Measurements from ENCODE around the gene GFI1B. TPM values are rescaled to one million over a fixed set of nuclear protein-coding genes. Genes with fewer than 3 reads are reported as not detected.

Gene GFI1B
- total RNA-seq, 1 donor: not detected

DNA sequence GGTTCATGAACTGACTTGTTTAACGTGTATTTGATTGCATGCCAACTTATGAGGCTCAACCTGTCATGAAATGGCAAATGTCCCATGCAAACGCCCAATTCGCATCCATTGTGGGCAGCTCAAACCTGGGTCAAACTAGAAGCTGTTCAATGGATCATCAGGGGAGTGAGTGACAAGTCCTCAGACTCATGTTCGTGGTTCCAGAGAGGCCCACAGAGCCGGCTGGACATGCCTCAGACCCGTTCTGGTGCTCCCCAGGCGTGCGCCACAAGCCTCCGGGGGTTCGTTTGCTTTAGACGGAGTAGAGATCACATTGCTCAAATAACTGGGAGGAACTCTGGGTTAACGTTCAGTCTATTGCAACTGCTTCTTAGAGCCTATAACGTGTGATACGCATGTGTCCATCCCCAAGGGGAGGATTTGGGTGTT, 15.0 kb downstream of the GFI1B start:
- no peaks in the 10 kb centered on the region for H3K36me3 ChIP-seq (ENCODE audit: insufficient read depth, low read length)
- no peak overlapping the region for H3K4me2 ChIP-seq (ENCODE audit: insufficient read depth, low read length)
- peaks cover 6% of the 10 kb centered on the region for H3K4me1 ChIP-seq (ENCODE audit: insufficient read depth, low read length)
- DNase-seq (ENCODE audit: insufficient read length, low spot score, missing footprints): no peak
- peaks cover 44% of the 10 kb centered on the region for H3K27me3 ChIP-seq (ENCODE audit: insufficient read depth, low read length)
- TF ChIP-seq CTCF (IDR thresholded peaks at IDR 0.05; ENCODE audit: extremely low read depth, low read depth, low read length): no peak
- no peak overlapping the region for H3K4me3 ChIP-seq (ENCODE audit: insufficient read depth, low read length)
- no peaks in the 10 kb centered on the region for H3K79me2 ChIP-seq (ENCODE audit: insufficient read depth, low read length)
- H2AFZ ChIP-seq (ENCODE audit: low read length): no peak overlapping the region
- H3K27ac ChIP-seq (ENCODE audit: low read depth, low read length): no peak overlapping the region
- H4K20me1 ChIP-seq (ENCODE audit: insufficient read depth, low read length): no peaks in the 10 kb centered on the region
- no peaks in the 10 kb centered on the region for H3K9me3 ChIP-seq (ENCODE audit: low read depth, low read length)

- Histone ChIP-seq H3K27me3 (ENCODE audit: insufficient read depth, low read length) (peaks cover 50% of the 10 kb centered on the region), H3K4me2 (ENCODE audit: insufficient read depth, low read length) (no peak overlapping the region), H3K36me3 (ENCODE audit: insufficient read depth, low read length) (no peaks in the 10 kb centered on the region), H3K4me3 (ENCODE audit: insufficient read depth, low read length) (no peak overlapping the region), H3K4me1 (ENCODE audit: insufficient read depth, low read length) (peaks cover 6% of the 10 kb centered on the region), H3K79me2 (ENCODE audit: insufficient read depth, low read length) (no peaks in the 10 kb centered on the region), H4K20me1 (ENCODE audit: insufficient read depth, low read length) (no peaks in the 10 kb centered on the region), H2AFZ (ENCODE audit: low read length) (no peak overlapping the region), H3K27ac (ENCODE audit: low read depth, low read length) (no peak overlapping the region), H3K9me3 (ENCODE audit: low read depth, low read length) (no peaks in the 10 kb centered on the region)
- no peak for TF ChIP-seq CTCF (IDR thresholded peaks at IDR 0.05; ENCODE audit: extremely low read depth, low read depth, low read length)
- no peak for DNase-seq (ENCODE audit: insufficient read length, low spot score, missing footprints)
Measured at GRCh38 chr9:132994410-132995120, 16.1 kb downstream of the GFI1B start.

DNA sequence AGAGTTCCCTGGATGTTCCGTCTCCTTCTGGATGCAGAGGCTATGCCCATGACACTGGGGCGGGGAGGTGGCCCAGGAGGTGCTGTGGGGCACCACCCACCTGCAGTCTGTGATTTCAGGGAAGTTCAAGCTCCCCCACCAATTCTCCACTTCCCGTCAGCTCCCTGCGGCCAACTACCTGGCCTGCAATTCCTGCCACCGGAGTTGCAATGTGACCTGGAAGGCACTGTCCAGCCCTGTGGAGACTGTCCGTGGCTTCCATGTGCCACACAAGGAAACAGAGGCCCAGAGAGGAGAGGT, 16.6 kb downstream of the GFI1B start:
- DNase-seq (ENCODE audit: insufficient read length, low spot score, missing footprints): no peak
- Histone ChIP-seq H3K4me3 (ENCODE audit: insufficient read depth, low read length) (no peak overlapping the region), H3K27me3 (ENCODE audit: insufficient read depth, low read length) (peaks cover 50% of the 10 kb centered on the region), H3K4me1 (ENCODE audit: insufficient read depth, low read length) (peaks cover 6% of the 10 kb centered on the region), H4K20me1 (ENCODE audit: insufficient read depth, low read length) (no peaks in the 10 kb centered on the region), H3K4me2 (ENCODE audit: insufficient read depth, low read length) (no peak overlapping the region), H3K27ac (ENCODE audit: low read depth, low read length) (no peak overlapping the region), H2AFZ (ENCODE audit: low read length) (no peak overlapping the region), H3K9me3 (ENCODE audit: low read depth, low read length) (no peaks in the 10 kb centered on the region), H3K79me2 (ENCODE audit: insufficient read depth, low read length) (no peaks in the 10 kb centered on the region), H3K36me3 (ENCODE audit: insufficient read depth, low read length) (no peaks in the 10 kb centered on the region)
- no peak for TF ChIP-seq CTCF (IDR thresholded peaks at IDR 0.05; ENCODE audit: extremely low read depth, low read depth, low read length)

- DNase-seq (ENCODE audit: insufficient read length, low spot score, missing footprints): no peak
- Histone ChIP-seq H3K27me3 (ENCODE audit: insufficient read depth, low read length) (peaks cover 52% of the 10 kb centered on the region), H3K9me3 (ENCODE audit: low read depth, low read length) (no peaks in the 10 kb centered on the region), H3K4me2 (ENCODE audit: insufficient read depth, low read length) (no peak overlapping the region), H3K4me3 (ENCODE audit: insufficient read depth, low read length) (no peak overlapping the region), H3K27ac (ENCODE audit: low read depth, low read length) (no peak overlapping the region), H3K4me1 (ENCODE audit: insufficient read depth, low read length) (peaks cover 6% of the 10 kb centered on the region), H3K36me3 (ENCODE audit: insufficient read depth, low read length) (no peaks in the 10 kb centered on the region), H4K20me1 (ENCODE audit: insufficient read depth, low read length) (no peaks in the 10 kb centered on the region), H3K79me2 (ENCODE audit: insufficient read depth, low read length) (no peaks in the 10 kb centered on the region), H2AFZ (ENCODE audit: low read length) (no peak overlapping the region)
- TF ChIP-seq CTCF (IDR thresholded peaks at IDR 0.05; ENCODE audit: extremely low read depth, low read depth, low read length): no peak
Measured at GRCh38 chr9:132995879-132996278, 17.4 kb downstream of the GFI1B start.

All from osteoblast (primary cell).